ENCODE measurements around the gene RUNX2.
"Not testable (repeated sequence)": the region's sequence is repeated elsewhere in the genome, so short reads cannot be mapped to it uniquely, and the experiment has no call there.

RUNX2 gene

GRCh38 chr6:45558858-45559257, 230.7 kb downstream of the RUNX2 start:
- no peak for DNase-seq (ENCODE audit: low read depth)
- TF ChIP-seq MAX (IDR thresholded peaks at IDR 0.05; ENCODE audit: low read depth, low read length) (no peak), POLR2A (IDR thresholded peaks at IDR 0.05; ENCODE audit: extremely low read depth, insufficient read length) (no peak), MYC (IDR thresholded peaks at IDR 0.05; ENCODE audit: low read depth, low read length) (no peak), CTCF (IDR thresholded peaks at IDR 0.05; ENCODE audit: low read depth, low read length) (no peak)
- no peak overlapping the region for H3K4me3 ChIP-seq (ENCODE audit: low read depth, low read length)

- DNase-seq (ENCODE audit: low read depth); H3K4me3 ChIP-seq (ENCODE audit: low read depth, low read length): not testable (repeated sequence)
Measured at GRCh38 chr6:45560321-45560820, 232.2 kb downstream of the RUNX2 start.

- H3K4me3 ChIP-seq (ENCODE audit: low read depth, low read length) = no peak overlapping the region
- TF ChIP-seq MAX (IDR thresholded peaks at IDR 0.05; ENCODE audit: low read depth, low read length) (no peak), POLR2A (IDR thresholded peaks at IDR 0.05; ENCODE audit: extremely low read depth, insufficient read length) (no peak), MYC (IDR thresholded peaks at IDR 0.05; ENCODE audit: low read depth, low read length) (no peak), CTCF (IDR thresholded peaks at IDR 0.05; ENCODE audit: low read depth, low read length) (no peak)
- no peak for DNase-seq (ENCODE audit: low read depth)
Measured at GRCh38 chr6:45562171-45562570, 234.0 kb downstream of the RUNX2 start.

GRCh38 chr6:45563041-45563440, 234.9 kb downstream of the RUNX2 start:
- no peak for DNase-seq (ENCODE audit: low read depth)
- TF ChIP-seq MYC (IDR thresholded peaks at IDR 0.05; ENCODE audit: low read depth, low read length) = no peak
- no peak for TF ChIP-seq CTCF (IDR thresholded peaks at IDR 0.05; ENCODE audit: low read depth, low read length)
- TF ChIP-seq POLR2A (IDR thresholded peaks at IDR 0.05; ENCODE audit: extremely low read depth, insufficient read length) = no peak
- H3K4me3 ChIP-seq (ENCODE audit: low read depth, low read length) = no peak overlapping the region

GRCh38 chr6:45563844-45564243, 235.7 kb downstream of the RUNX2 start:
- TF ChIP-seq MYC (IDR thresholded peaks at IDR 0.05; ENCODE audit: low read depth, low read length) = no peak
- no peak for TF ChIP-seq POLR2A (IDR thresholded peaks at IDR 0.05; ENCODE audit: extremely low read depth, insufficient read length)
- TF ChIP-seq CTCF (IDR thresholded peaks at IDR 0.05; ENCODE audit: low read depth, low read length) = no peak
- no peak for TF ChIP-seq MAX (IDR thresholded peaks at IDR 0.05; ENCODE audit: low read depth, low read length)
- no peak for DNase-seq (ENCODE audit: low read depth)

GRCh38 chr6:45566882-45567281, 238.8 kb downstream of the RUNX2 start:
- no peak for TF ChIP-seq CTCF (IDR thresholded peaks at IDR 0.05; ENCODE audit: low read depth, low read length)
- no peak for TF ChIP-seq MAX (IDR thresholded peaks at IDR 0.05; ENCODE audit: low read depth, low read length)
- TF ChIP-seq POLR2A (IDR thresholded peaks at IDR 0.05; ENCODE audit: extremely low read depth, insufficient read length) = no peak
- no peak for TF ChIP-seq MYC (IDR thresholded peaks at IDR 0.05; ENCODE audit: low read depth, low read length)
- DNase-seq (ENCODE audit: low read depth) = no peak
- H3K4me3 ChIP-seq (ENCODE audit: low read depth, low read length) = no peak overlapping the region

More at GRCh38 chr6:45563844-45564243, 235.7 kb downstream of the RUNX2 start:
- H3K4me3 ChIP-seq (ENCODE audit: low read depth, low read length) = no peak overlapping the region

Data from NB4 (cell line).